ENCODE data around the gene TOM1.
A peak's percentile ranks its signal among the peaks of the same experiment; 100 is the strongest.
"Not testable (repeated sequence)": the region's sequence is repeated elsewhere in the genome, so short reads cannot be mapped to it uniquely, and the experiment has no call there.

TOM1 gene

GRCh38 chr22:35345808-35346505 is 46.3 kb downstream of the TOM1 start:
- no peak for DNase-seq (ENCODE audit: low spot score)

GRCh38 chr22:35346596-35347220 is 47.0 kb downstream of the TOM1 start:
- no peak for DNase-seq (ENCODE audit: low spot score)

- no peak for DNase-seq (ENCODE audit: low spot score)
These were observed 47.8 kb downstream of the TOM1 start for GRCh38 chr22:35347462-35347861.

GRCh38 chr22:35348026-35348590 is 48.4 kb downstream of the TOM1 start:
- DNase-seq (ENCODE audit: low spot score) = no peak

- no peak for DNase-seq (ENCODE audit: low spot score)
These were observed 49.0 kb downstream of the TOM1 start for GRCh38 chr22:35348703-35349102.

GRCh38 chr22:35349368-35349703 is 49.6 kb downstream of the TOM1 start:
- no peak for DNase-seq (ENCODE audit: low spot score)

GRCh38 chr22:35349704-35350538 is 50.2 kb downstream of the TOM1 start:
- no peak for DNase-seq (ENCODE audit: low spot score)

- peak; percentile 88 for DNase-seq (ENCODE audit: low spot score)
These were observed 51.1 kb downstream of the TOM1 start for GRCh38 chr22:35350539-35351503.

- DNase-seq (ENCODE audit: low spot score) = peak; percentile 22
These were observed 52.8 kb downstream of the TOM1 start for GRCh38 chr22:35352214-35353111.

GRCh38 chr22:35353318-35353717 is 53.6 kb downstream of the TOM1 start:
- DNase-seq (ENCODE audit: low spot score) = no peak

GRCh38 chr22:35354068-35354467 is 54.4 kb downstream of the TOM1 start:
- no peak for DNase-seq (ENCODE audit: low spot score)

GRCh38 chr22:35357883-35358621 is 58.4 kb downstream of the TOM1 start:
- no peak for DNase-seq (ENCODE audit: low spot score)

- no peak for DNase-seq (ENCODE audit: low spot score)
These were observed 59.8 kb downstream of the TOM1 start for GRCh38 chr22:35359380-35360065.

- no peak for DNase-seq (ENCODE audit: low spot score)
These were observed 61.4 kb downstream of the TOM1 start for GRCh38 chr22:35361001-35361558.

GRCh38 chr22:35363566-35364086 is 63.9 kb downstream of the TOM1 start:
- DNase-seq (ENCODE audit: low spot score) = no peak

- DNase-seq (ENCODE audit: low spot score) = not testable (repeated sequence)
These were observed 64.5 kb downstream of the TOM1 start for GRCh38 chr22:35364230-35364629.

GRCh38 chr22:35367331-35367886 is 67.7 kb downstream of the TOM1 start:
- no peak for DNase-seq (ENCODE audit: low spot score)

GRCh38 chr22:35368386-35368785 is 68.7 kb downstream of the TOM1 start:
- DNase-seq (ENCODE audit: low spot score) = no peak
